Measurements from ENCODE around the gene YOD1. TPM values are rescaled to one million over a fixed set of nuclear protein-coding genes. Genes with fewer than 3 reads are reported as not detected.

Gene YOD1
- total RNA-seq, 1 experiment from 2014 or later = 63.9 TPM

- Histone ChIP-seq H3K27ac (ENCODE audit: low read length) (no peak overlapping the region), H3K9me3 (ENCODE audit: low read length) (no peaks in the 10 kb centered on the region), H3K36me3 (ENCODE audit: low read depth, low read length) (no peaks in the 10 kb centered on the region), H3K4me1 (ENCODE audit: insufficient read depth, low read length) (peaks cover 9% of the 10 kb centered on the region), H3K79me2 (ENCODE audit: low read length) (no peaks in the 10 kb centered on the region), H3K9me2 (replicated peaks; ENCODE audit: low read length) (no peaks in the 10 kb centered on the region), H2AFZ (ENCODE audit: low read length) (no peak overlapping the region), H3K4me2 (ENCODE audit: low read length) (no peak overlapping the region), H3K27me3 (ENCODE audit: low read length) (0 out of 2 replicates have a peak, but pooled peaks cover 12% of the 10 kb centered on the region), H4K20me1 (ENCODE audit: low read length) (no peaks in the 10 kb centered on the region), H3K9ac (ENCODE audit: low read length) (no peak overlapping the region), H3K4me3 (ENCODE audit: low read length) (no peak overlapping the region), H3F3A (ENCODE audit: low read length, unreplicated experiment) (no peaks in the 10 kb centered on the region)
- DNase-seq = no peak
- POLR2A ChIA-PET (ENCODE audit: unreplicated experiment) = interaction anchor here (0.6 kb wide), 1 partner anchor 227 kb away, joined by 9 read pairs; no protein-coding TSS in a partner anchor
- no peak for TF ChIP-seq CTCF (conservative IDR thresholded peaks at IDR 0.05; ENCODE audit: low read depth, low read length)
- no peak for TF ChIP-seq EZH2phosphoT487 (IDR thresholded peaks at IDR 0.05; ENCODE audit: borderline replicate concordance, low read length)
- TF ChIP-seq EZH2 (IDR thresholded peaks at IDR 0.05; ENCODE audit: low read length, unreplicated experiment) = no peak
- BruUV-seq (replicated peaks) = no TSS peak
- no peak for ATAC-seq
- intact Hi-C loops (cut with micrococcal nuclease) = loop anchor here (5.0 kb wide), 1 partner anchor 68 kb away; no protein-coding TSS in a partner anchor
- CTCF ChIA-PET = no interaction called here
Observed at GRCh38 chr1:207093944-207094343, 42.9 kb upstream of the YOD1 start.

- H3K9me2 ChIP-seq (replicated peaks; ENCODE audit: low read length) = no peaks in the 10 kb centered on the region
- no peaks in the 10 kb centered on the region for H3K4me1 ChIP-seq (ENCODE audit: insufficient read depth, low read length)
- H3K9me3 ChIP-seq (ENCODE audit: low read length) = no peaks in the 10 kb centered on the region
- H4K20me1 ChIP-seq (ENCODE audit: low read length) = no peaks in the 10 kb centered on the region
- no peaks in the 10 kb centered on the region for H3K36me3 ChIP-seq (ENCODE audit: low read depth, low read length)
- H3K9ac ChIP-seq (ENCODE audit: low read length) = no peak overlapping the region
- DNase-seq = no peak
- no TSS peak for BruUV-seq (replicated peaks)
- H3K79me2 ChIP-seq (ENCODE audit: low read length) = no peaks in the 10 kb centered on the region
- 0 out of 2 replicates have a peak, but pooled peaks cover 12% of the 10 kb centered on the region for H3K27me3 ChIP-seq (ENCODE audit: low read length)
- no peak for TF ChIP-seq EZH2 (IDR thresholded peaks at IDR 0.05; ENCODE audit: low read length, unreplicated experiment)
- TF ChIP-seq EZH2phosphoT487 (IDR thresholded peaks at IDR 0.05; ENCODE audit: borderline replicate concordance, low read length) = no peak
- peak; percentile 40 for TF ChIP-seq CTCF (conservative IDR thresholded peaks at IDR 0.05; ENCODE audit: low read depth, low read length)
- no peak overlapping the region for H2AFZ ChIP-seq (ENCODE audit: low read length)
- 0 out of 2 replicates have a peak, but pooled peaks have one; percentile 40 for ATAC-seq
- intact Hi-C loops (cut with micrococcal nuclease) = loop anchor here (5.0 kb wide), 1 partner anchor 71 kb away; no protein-coding TSS in a partner anchor
- CTCF ChIA-PET = interaction anchor here (0.5 kb wide), 1 partner anchor 847 kb away, joined by 5 read pairs; no protein-coding TSS in a partner anchor
- H3K27ac ChIP-seq (ENCODE audit: low read length) = no peak overlapping the region
- H3K4me3 ChIP-seq (ENCODE audit: low read length) = no peak overlapping the region
- H3K4me2 ChIP-seq (ENCODE audit: low read length) = no peak overlapping the region
- H3F3A ChIP-seq (ENCODE audit: low read length, unreplicated experiment) = no peaks in the 10 kb centered on the region
- POLR2A ChIA-PET (ENCODE audit: unreplicated experiment) = no interaction called here
Observed at GRCh38 chr1:207091200-207091908, 40.3 kb upstream of the YOD1 start.

Measured in PC-3 (cell line).